OCI-LY1 (cell line): ENCODE measurements around the gene SDK1.

Source experiments
- H2AFZ ChIP-seq: fragments of 200-600 bp; sonication (generic), shearing (Covaris generic); 2 replicates; pipeline ENCODE4 v1.6.0; 2014; ENCODE audit warnings: antibody characterized with exemption, mild to moderate bottlenecking, low read length
- H3F3A ChIP-seq: fragments of 200-600 bp; sonication (generic), shearing (Covaris generic); 2 replicates; pipeline ENCODE4 v1.6.0; 2014; ENCODE audit warnings: mild to moderate bottlenecking, antibody characterized with exemption, low read length, moderate library complexity; ENCODE audit not compliant: insufficient read depth
- H3K27ac ChIP-seq: fragments of 200-600 bp; sonication (generic); 2 replicates; pipeline ENCODE4 v1.5.1; 2014; ENCODE audit warnings: low read length, mixed run types, mild to moderate bottlenecking, low read depth; ENCODE audit not compliant: poor library complexity, severe bottlenecking
- H3K27me3 ChIP-seq: fragments of 200-600 bp; sonication (generic); 2 replicates; pipeline ENCODE4 v1.6.0; 2014; ENCODE audit warnings: antibody characterized with exemption, mild to moderate bottlenecking, low read length, moderate library complexity; ENCODE audit not compliant: insufficient read depth
- H3K36me3 ChIP-seq: fragments of 200-600 bp; sonication (generic); 2 replicates; pipeline ENCODE4 v1.6.1; 2014; ENCODE audit warnings: mild to moderate bottlenecking, antibody characterized with exemption, low read length, moderate library complexity, mixed read lengths; ENCODE audit not compliant: insufficient read depth
- H3K4me1 ChIP-seq: fragments of 200-600 bp; sonication (generic); 2 replicates; pipeline ENCODE4 v1.5.1; 2014; ENCODE audit warnings: mild to moderate bottlenecking, low read length, moderate library complexity; ENCODE audit not compliant: insufficient read depth, severe bottlenecking
- H3K4me2 ChIP-seq: fragments of 200-600 bp; sonication (generic), shearing (Covaris generic); 2 replicates; pipeline ENCODE4 v1.6.1; 2014; ENCODE audit warnings: low read length
- H3K4me3 ChIP-seq: fragments of 200-600 bp; sonication (generic); 2 replicates; pipeline ENCODE4 v1.5.1; 2014; ENCODE audit warnings: low read length, low read depth, mild to moderate bottlenecking, mixed read lengths; ENCODE audit not compliant: poor library complexity, severe bottlenecking
- H3K79me2 ChIP-seq: fragments of 200-600 bp; shearing (Covaris generic); 2 replicates; pipeline ENCODE4 v1.6.1; 2016; ENCODE audit warnings: mixed run types, low read length, mixed read lengths; ENCODE audit not compliant: insufficient read depth
- H3K9ac ChIP-seq: fragments of 200-600 bp; sonication (generic), shearing (Covaris generic); 2 replicates; pipeline ENCODE4 v1.6.1; 2014; ENCODE audit warnings: mild to moderate bottlenecking, low read length, mixed read lengths
- H3K9me2 ChIP-seq: fragments of 200-600 bp; sonication (generic), shearing (Covaris generic); 2 replicates; pipeline ENCODE4 v1.6.1; 2014; ENCODE audit warnings: low read depth, mild to moderate bottlenecking, low read length, mixed read lengths
- H3K9me3 ChIP-seq: fragments of 200-600 bp; shearing (Covaris generic); 2 replicates; pipeline ENCODE4 v1.6.1; 2014; ENCODE audit warnings: low read length, mixed read lengths
- H4K20me1 ChIP-seq: fragments of 200-600 bp; sonication (generic), shearing (Covaris generic); 2 replicates; pipeline ENCODE4 v1.6.0; 2016; ENCODE audit warnings: mild to moderate bottlenecking, low read length; ENCODE audit not compliant: insufficient read depth
- CTCF ChIP-seq: fragments of 200-600 bp; sonication (generic), shearing (Covaris generic); IDR thresholded peaks from 2 replicates; pipeline ENCODE4 v1.5.1; 2017; ENCODE audit warnings: mild to moderate bottlenecking, antibody characterized with exemption, low read length, moderate library complexity, mixed read lengths
- EZH2 ChIP-seq: fragments of 200-600 bp; sonication (generic), shearing (Covaris generic); IDR thresholded peaks from 2 replicates; pipeline ENCODE4 v1.8.0; 2017; ENCODE audit warnings: borderline replicate concordance, mixed run types, mild to moderate bottlenecking, antibody characterized with exemption, low read length, moderate library complexity, mixed read lengths

Gene SDK1

GRCh38 chr7:4040109-4040928 is 739.3 kb downstream of the SDK1 start:
- no peaks in the 10 kb centered on the region for H3K9me3 ChIP-seq
- H3K36me3 ChIP-seq: no peaks in the 10 kb centered on the region
- TF ChIP-seq CTCF (no peak), EZH2 (no peak)
- no peak overlapping the region for H3K4me3 ChIP-seq
- H3F3A ChIP-seq: no peaks in the 10 kb centered on the region
- H3K79me2 ChIP-seq: no peaks in the 10 kb centered on the region
- no peaks in the 10 kb centered on the region for H4K20me1 ChIP-seq
- no peak overlapping the region for H2AFZ ChIP-seq
- H3K9ac ChIP-seq: no peak overlapping the region
- H3K27ac ChIP-seq: peak overlapping the region; percentile 57
- 0 out of 2 replicates have a peak overlapping the region, but pooled peaks have one; percentile 12 for H3K4me2 ChIP-seq
- no peaks in the 10 kb centered on the region for H3K9me2 ChIP-seq
- peaks cover 32% of the 10 kb centered on the region for H3K4me1 ChIP-seq
- H3K27me3 ChIP-seq: no peaks in the 10 kb centered on the region

- Histone ChIP-seq H3F3A (no peaks in the 10 kb centered on the region), H4K20me1 (no peaks in the 10 kb centered on the region), H3K9me2 (no peaks in the 10 kb centered on the region), H3K4me2 (no peak overlapping the region), H3K4me1 (peaks cover 32% of the 10 kb centered on the region), H3K27ac (no peak overlapping the region), H3K79me2 (no peaks in the 10 kb centered on the region), H3K4me3 (no peak overlapping the region), H3K9me3 (no peaks in the 10 kb centered on the region), H3K36me3 (no peaks in the 10 kb centered on the region), H3K9ac (no peak overlapping the region), H2AFZ (no peak overlapping the region), H3K27me3 (no peaks in the 10 kb centered on the region)
- TF ChIP-seq CTCF: no peak
- no peak for TF ChIP-seq EZH2
Observed at GRCh38 chr7:4042402-4043045, 741.5 kb downstream of the SDK1 start.

DNA sequence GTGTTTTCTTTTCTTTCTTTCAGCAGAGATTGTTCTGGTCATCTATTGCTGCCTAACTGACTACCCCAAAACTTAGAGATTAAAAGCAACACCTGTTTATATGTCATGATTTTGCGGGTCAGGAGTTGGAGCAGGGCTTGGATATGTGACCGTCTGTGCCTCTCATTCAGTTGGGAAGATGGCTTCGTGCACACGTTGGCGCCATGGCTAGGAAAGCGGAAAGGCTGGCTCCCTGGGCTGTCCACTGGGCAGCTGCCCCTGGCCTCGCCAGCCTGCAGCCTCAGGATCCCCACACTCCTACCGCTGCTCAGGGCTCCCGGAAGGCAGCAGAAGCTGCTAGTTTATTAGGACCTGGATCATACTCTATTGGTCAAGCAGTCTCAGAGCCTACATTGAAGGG is 742.9 kb downstream of the SDK1 start:
- H3K79me2 ChIP-seq: no peaks in the 10 kb centered on the region
- no peak overlapping the region for H3K9ac ChIP-seq
- H3K4me1 ChIP-seq: peaks cover 32% of the 10 kb centered on the region
- no peaks in the 10 kb centered on the region for H3K27me3 ChIP-seq
- H3K36me3 ChIP-seq: no peaks in the 10 kb centered on the region
- no peaks in the 10 kb centered on the region for H4K20me1 ChIP-seq
- H3K4me2 ChIP-seq: no peak overlapping the region
- no peak for TF ChIP-seq EZH2
- no peak for TF ChIP-seq CTCF
- H3K9me2 ChIP-seq: no peaks in the 10 kb centered on the region
- no peak overlapping the region for H2AFZ ChIP-seq
- no peaks in the 10 kb centered on the region for H3F3A ChIP-seq
- H3K27ac ChIP-seq: no peak overlapping the region
- no peak overlapping the region for H3K4me3 ChIP-seq
- H3K9me3 ChIP-seq: no peaks in the 10 kb centered on the region
